Renal cortex interstitium (tissue), 11 donors: ENCODE results near the gene GLB1L3. TPM values are rescaled to one million over a fixed set of nuclear protein-coding genes. Genes with fewer than 3 reads are reported as not detected.
A peak's percentile ranks its signal among the peaks of the same experiment; 100 is the strongest.
"Not testable (repeated sequence)": the region's sequence is repeated elsewhere in the genome, so short reads cannot be mapped to it uniquely, and the experiment has no call there.

Source experiments
- DNase-seq, 11 donors: peaks; one replicate each; pipeline ENCODE4 v3.0.0-alpha.2; 2013; ENCODE audit warnings: low read depth in 9 of 11, low spot score in 4 of 11; ENCODE audit errors: extremely low read depth in 1 of 11
- polyA plus RNA-seq, 3 donors: library from polyadenylated mRNA; unstranded; fragments of 120-200 nt; gene quantifications; one replicate each; pipeline ENCODE4 v1.2.1, GENCODE V29; 2013; ENCODE audit not compliant: insufficient read length in 3 of 3

The GLB1L3 gene
- polyA plus RNA-seq, 3 donors: 1.4 to 2.1 (median 1.8) TPM

GRCh38 chr11:134270250-134270714, 5.9 kb upstream of the GLB1L3 start:
- no peak for DNase-seq

- DNase-seq: no peak
Observed at GRCh38 chr11:134271978-134272377, 4.2 kb upstream of the GLB1L3 start.

- DNase-seq: no peak
Observed at GRCh38 chr11:134272381-134273316, 3.5 kb upstream of the GLB1L3 start.

- DNase-seq: no peak
Observed at GRCh38 chr11:134273317-134273712, 2.9 kb upstream of the GLB1L3 start.

GRCh38 chr11:134275188-134275533, 1.0 kb upstream of the GLB1L3 start:
- no peak for DNase-seq

GRCh38 chr11:134276396-134277182, 410 bp downstream of the GLB1L3 start:
- DNase-seq: peak in 1 of 11 donors; percentile 24

- DNase-seq: peak in 1 of 11 donors; percentile 18
Observed at GRCh38 chr11:134277183-134278001, 1.2 kb downstream of the GLB1L3 start.

GRCh38 chr11:134278356-134278755, 2.2 kb downstream of the GLB1L3 start:
- no peak for DNase-seq

GRCh38 chr11:134281635-134282034, 5.5 kb downstream of the GLB1L3 start:
- not testable (repeated sequence) for DNase-seq

GRCh38 chr11:134282121-134283045, 6.2 kb downstream of the GLB1L3 start:
- DNase-seq: no peak

- DNase-seq: no peak
Observed at GRCh38 chr11:134283461-134284230, 7.5 kb downstream of the GLB1L3 start.

GRCh38 chr11:134284349-134284748, 8.2 kb downstream of the GLB1L3 start:
- not testable (repeated sequence) for DNase-seq

- no peak for DNase-seq
Observed at GRCh38 chr11:134287561-134287960, 11.4 kb downstream of the GLB1L3 start.

- DNase-seq: no peak
Observed at GRCh38 chr11:134288486-134288885, 12.3 kb downstream of the GLB1L3 start.

- no peak for DNase-seq
Observed at GRCh38 chr11:134289167-134289566, 13.0 kb downstream of the GLB1L3 start.

- no peak for DNase-seq
Observed at GRCh38 chr11:134289789-134290188, 13.6 kb downstream of the GLB1L3 start.

- DNase-seq: no peak
Observed at GRCh38 chr11:134290646-134291045, 14.5 kb downstream of the GLB1L3 start.
